ENCODE data around the gene NFATC4.

NFATC4 gene

DNA sequence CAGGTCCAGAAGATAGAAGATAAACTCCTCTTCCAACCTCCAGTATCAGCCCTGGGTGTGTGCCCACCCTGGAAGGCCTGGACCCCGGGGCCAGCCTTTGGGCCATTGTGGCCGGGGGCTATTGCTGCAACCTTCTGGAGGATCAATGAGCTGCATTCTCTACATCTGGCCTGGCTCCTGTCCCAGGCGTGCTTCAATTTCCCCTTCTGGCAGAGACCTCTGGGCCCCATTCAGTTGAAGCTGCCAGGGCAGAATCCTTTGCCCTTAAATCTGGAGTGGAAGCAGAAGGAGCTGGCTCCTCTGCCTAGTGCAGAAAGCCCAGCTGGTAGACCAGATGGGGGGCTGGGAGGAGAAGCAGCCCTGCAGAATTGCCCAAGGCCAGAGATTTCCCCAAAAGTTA lies 40.8 kb downstream of the NFATC4 start:
- no peak for DNase-seq (ENCODE audit: low read depth)
- TF ChIP-seq CTCF (IDR thresholded peaks at IDR 0.05; ENCODE audit: control insufficient read depth, insufficient read depth, low read depth, low read length, missing control alignments), result no peak
- H3K4me3 ChIP-seq (ENCODE audit: control insufficient read depth, low read depth, low read length), result no peak overlapping the region

- no peak for TF ChIP-seq CTCF (IDR thresholded peaks at IDR 0.05; ENCODE audit: control insufficient read depth, insufficient read depth, low read depth, low read length, missing control alignments)
- no peak overlapping the region for H3K4me3 ChIP-seq (ENCODE audit: control insufficient read depth, low read depth, low read length)
- DNase-seq (ENCODE audit: low read depth), result no peak
Observed at GRCh38 chr14:24409192-24409591, 41.2 kb downstream of the NFATC4 start.

- no peak for TF ChIP-seq CTCF (IDR thresholded peaks at IDR 0.05; ENCODE audit: control insufficient read depth, insufficient read depth, low read depth, low read length, missing control alignments)
- DNase-seq (ENCODE audit: low read depth), result no peak
- H3K4me3 ChIP-seq (ENCODE audit: control insufficient read depth, low read depth, low read length), result no peak overlapping the region
Observed at GRCh38 chr14:24409956-24410355, 42.0 kb downstream of the NFATC4 start.

DNA sequence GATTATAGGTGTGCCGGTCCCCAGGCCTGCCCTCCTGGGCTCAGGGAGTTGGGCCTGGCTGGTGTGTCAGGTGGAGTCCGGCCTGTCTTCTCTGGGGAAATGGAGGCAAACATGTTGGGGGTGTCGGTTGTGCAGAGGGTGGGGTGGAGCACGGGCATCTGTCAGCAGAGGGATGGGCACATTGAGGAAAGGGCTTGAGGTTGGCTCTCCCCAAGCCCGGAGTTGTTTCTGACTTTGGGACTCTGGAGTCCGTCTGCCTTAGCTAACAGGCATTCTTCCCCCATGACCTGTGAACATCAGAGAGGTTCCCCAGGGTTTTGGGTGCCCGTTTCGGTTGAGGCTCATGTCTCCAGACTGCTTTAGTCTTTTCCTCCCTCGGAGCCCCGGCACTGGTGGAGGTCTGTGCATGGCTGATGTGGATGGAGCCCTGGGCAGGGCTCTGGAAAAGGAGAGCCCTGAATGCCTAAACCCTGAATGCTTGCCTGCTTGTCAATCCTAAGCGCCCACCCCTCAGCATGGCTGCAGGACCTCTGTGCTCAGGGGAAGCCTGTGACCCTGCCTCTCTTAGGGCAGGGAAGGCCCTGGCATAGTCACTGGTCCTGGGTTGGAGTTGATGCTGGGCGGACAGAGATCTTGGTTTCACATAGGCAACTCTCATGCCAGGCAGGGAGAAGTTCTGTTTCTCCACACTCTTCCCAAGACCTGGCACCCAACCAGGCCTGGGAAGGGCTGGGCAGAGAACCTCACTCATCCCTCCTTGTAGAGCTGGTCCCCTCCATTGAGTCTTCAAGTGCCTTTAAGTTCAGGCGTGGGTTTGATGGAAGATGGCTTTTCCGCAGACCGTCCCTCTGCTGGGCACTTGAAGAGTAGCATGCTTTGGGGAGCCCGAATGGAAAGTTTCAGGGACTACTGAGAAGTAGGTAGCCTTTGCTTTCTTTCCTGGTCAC lies 43.7 kb downstream of the NFATC4 start:
- no peak overlapping the region for H3K4me3 ChIP-seq (ENCODE audit: control insufficient read depth, low read depth, low read length)
- TF ChIP-seq CTCF (IDR thresholded peaks at IDR 0.05; ENCODE audit: control insufficient read depth, insufficient read depth, low read depth, low read length, missing control alignments), result peak; percentile 77
- peak; percentile 11 for DNase-seq (ENCODE audit: low read depth)

- no peak overlapping the region for H3K4me3 ChIP-seq (ENCODE audit: control insufficient read depth, low read depth, low read length)
- no peak for DNase-seq (ENCODE audit: low read depth)
- no peak for TF ChIP-seq CTCF (IDR thresholded peaks at IDR 0.05; ENCODE audit: control insufficient read depth, insufficient read depth, low read depth, low read length, missing control alignments)
Observed at GRCh38 chr14:24414077-24414476, 46.1 kb downstream of the NFATC4 start.

- no peak overlapping the region for H3K4me3 ChIP-seq (ENCODE audit: control insufficient read depth, low read depth, low read length)
- no peak for TF ChIP-seq CTCF (IDR thresholded peaks at IDR 0.05; ENCODE audit: control insufficient read depth, insufficient read depth, low read depth, low read length, missing control alignments)
- no peak for DNase-seq (ENCODE audit: low read depth)
Observed at GRCh38 chr14:24414732-24415420, 46.9 kb downstream of the NFATC4 start.

Data from AG09309 (cell line).